ENCODE measurements around the gene GRK3.
A peak's percentile ranks its signal among the peaks of the same experiment; 100 is the strongest.
"Not testable (repeated sequence)": the region's sequence is repeated elsewhere in the genome, so short reads cannot be mapped to it uniquely, and the experiment has no call there.

Gene GRK3

DNA sequence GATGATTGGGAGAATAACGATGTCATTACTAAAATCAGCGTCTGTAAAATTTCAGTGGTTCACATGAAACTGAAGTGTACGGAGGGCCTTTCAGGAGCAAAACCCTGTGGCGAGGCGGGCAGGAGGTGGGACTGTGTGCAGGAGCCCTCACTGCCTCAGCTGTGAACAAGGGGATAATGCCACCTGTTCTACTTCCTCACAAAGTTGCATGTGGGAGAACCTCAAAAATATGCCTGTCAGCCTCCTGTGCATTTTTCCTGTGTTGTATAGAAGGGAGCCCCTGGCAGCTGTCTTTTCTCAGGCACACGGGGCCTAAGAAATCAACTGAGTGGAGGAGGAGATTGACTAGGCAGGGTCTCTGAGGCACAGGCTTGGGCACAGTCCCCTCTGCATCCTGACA, 134.5 kb downstream of the GRK3 start:
- no peak for DNase-seq (ENCODE audit: low spot score)

DNA sequence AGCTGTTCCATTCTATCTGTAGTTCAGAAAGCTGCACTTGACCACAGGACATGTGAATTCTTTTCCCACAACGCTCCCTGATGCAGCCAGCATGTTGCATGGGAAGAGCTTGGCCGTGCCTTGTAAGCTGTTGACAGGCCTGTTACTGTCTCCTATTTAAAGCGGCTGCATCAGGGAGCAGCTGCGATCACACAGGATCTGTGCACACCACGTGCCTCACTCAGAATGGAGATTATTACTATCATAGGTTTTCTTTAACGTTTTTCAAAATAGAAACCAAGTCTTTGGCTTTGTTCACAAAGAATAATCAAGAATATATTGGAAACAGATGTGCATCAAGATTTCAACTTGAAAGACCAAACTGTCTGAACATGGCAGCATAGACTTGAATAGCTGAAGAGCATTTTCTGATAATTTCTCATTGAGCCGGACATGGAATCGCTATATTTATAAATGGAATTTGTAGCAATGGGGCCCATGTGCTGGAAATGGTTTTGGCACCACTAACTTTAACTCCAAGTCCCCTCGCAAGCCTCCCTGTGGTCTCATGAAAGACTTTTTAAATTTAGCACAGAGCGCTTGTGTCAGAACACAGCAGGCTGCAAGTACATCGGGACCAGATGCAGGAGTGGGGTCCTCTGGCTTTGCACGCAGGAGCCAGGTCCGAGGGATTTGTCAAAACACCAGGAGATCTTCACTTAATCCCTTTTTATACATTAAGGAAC, 136.7 kb downstream of the GRK3 start:
- peak; percentile 64 for DNase-seq (ENCODE audit: low spot score)

DNA sequence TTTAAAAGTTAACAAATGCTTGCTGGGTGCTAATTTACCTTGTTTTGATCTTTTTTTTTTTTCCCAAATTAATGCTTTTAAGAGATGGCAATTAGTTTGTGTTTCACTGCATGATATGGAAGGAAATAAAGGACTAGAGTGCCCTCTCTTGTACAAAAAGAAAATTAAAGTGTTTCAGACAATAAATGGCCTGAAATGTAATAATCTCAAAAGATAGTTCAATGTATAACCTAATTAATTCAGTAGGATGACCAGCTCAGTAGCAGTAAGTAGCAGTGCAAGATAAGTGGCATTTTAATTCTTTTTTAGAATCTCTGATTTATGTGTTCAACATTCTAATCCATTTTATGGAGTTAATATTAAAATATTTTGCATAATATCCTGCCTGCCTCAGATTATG, 137.6 kb downstream of the GRK3 start:
- DNase-seq (ENCODE audit: low spot score): peak; percentile 38

DNA sequence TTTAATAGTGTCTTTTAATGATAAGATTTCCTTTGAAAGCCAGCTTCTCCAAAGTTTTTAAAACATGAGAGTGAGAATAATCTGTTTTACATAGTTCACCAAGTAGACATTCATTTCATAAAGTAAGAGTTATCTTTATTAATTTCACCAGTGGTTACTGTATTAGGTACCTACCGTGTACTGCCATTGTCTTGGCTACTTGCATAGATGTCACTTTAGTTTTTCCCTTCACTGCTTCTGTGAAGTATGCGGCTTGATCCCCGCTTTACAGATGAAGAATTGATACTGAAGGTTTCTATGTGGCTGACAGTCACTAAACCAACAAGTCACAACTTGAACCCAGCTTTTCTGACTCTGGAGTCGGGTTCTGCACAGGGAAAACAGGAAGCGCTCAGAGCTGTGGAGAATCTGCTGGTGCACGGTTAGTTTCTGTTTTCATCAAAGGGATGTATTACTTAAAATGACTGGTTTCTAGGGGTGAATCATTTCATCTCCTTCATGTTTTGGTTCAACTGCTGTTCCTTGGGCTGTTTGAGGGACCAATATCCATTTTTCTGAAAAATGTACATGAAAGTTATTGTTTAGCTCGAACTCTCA, 138.2 kb downstream of the GRK3 start:
- no peak for DNase-seq (ENCODE audit: low spot score)

DNA sequence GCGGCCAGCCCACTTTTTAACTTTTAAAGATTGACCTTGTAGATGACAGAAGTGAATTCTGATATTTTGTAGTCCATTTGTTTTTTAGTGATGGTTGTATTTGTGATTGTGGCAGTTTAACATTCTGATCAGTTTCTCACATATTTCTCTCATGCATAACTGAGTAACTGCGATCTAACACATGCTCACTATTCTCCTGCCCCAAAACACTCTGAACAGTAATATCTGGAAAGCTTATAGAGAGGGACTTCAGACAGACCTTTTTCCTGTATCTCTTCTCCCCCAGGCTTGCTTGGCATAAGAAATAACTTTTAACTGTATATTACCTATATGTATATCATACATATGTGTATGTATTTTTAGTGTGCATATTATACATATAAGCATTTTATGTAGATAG, 140.2 kb downstream of the GRK3 start:
- DNase-seq (ENCODE audit: low spot score): no peak

DNA sequence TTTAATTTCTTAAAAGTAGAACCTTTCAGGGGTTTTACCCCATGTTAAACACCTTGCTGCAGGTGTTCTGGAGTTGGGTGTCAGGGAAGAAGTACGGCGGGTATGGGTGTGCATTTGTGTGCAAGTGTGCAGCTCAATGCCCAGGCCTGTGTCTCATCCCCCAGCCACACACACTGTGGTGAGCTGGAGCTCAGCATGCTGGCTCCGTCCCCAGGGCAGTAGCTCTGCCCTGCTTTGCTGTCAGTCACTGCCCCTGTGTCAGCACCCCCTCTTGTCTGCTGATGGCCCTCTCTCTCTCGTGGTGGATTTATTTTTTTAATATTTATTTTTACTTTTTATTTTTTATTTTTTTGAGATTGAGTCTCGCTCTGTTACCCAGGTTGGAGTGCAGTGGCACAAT, 141.7 kb downstream of the GRK3 start:
- DNase-seq (ENCODE audit: low spot score): no peak

DNA sequence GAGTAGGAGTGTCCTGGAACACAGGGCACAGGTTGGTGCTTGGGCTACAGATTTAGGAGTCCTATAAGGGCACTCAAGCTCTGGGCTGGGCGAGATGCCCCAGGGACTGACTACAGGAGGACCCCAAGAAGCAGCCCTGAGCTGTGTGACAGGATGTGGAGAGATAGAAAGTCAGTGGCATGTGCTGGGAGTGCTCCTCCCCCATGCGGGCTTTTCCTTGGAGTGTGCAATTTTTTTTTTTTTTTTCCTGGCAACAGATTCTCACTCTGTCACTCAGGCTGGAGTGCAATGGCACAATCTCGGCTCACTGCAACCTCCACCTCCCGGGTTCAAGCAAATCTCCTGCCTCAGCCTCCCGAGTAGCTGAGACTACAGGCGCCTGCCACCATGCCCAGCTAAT, 144.0 kb downstream of the GRK3 start:
- not testable (repeated sequence) for DNase-seq (ENCODE audit: low spot score)

DNA sequence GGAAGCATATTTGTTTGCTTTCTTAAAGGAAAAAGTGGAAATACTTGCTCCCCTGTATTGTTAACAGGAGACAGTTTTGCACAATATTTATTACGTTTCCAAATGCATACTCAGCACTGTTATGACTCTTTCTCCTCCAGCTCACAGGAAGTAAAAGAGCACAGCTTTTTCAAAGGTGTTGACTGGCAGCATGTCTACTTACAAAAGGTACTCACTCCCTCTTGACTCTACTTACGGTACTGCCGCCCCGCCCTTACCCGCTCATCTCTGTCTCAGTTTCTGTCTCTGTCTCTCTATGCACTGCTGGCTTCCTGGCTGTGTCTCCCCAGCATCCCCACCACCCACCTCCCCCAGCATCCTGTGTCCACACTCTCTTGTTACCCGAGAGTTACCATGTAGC, 145.3 kb downstream of the GRK3 start:
- DNase-seq (ENCODE audit: low spot score): no peak

DNA sequence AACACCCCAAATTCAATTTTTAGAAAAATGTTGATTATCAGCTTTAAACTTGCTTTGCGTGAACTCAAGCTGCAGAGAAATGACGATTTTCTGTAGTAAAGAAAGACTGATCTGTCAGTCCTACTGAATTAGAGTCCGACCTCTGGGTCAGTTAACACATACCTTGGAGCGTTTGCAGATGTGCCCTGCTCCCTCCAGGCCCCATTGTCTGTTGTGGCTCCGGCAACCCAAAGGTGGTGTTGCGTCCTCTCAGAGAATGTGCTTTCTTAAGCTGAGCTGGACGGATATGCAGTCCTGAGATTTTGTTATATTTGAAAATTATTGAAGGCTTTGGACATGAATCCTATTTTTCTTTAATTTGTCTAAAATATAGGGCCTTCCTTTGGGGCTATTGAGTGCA, 146.0 kb downstream of the GRK3 start:
- DNase-seq (ENCODE audit: low spot score): no peak

DNA sequence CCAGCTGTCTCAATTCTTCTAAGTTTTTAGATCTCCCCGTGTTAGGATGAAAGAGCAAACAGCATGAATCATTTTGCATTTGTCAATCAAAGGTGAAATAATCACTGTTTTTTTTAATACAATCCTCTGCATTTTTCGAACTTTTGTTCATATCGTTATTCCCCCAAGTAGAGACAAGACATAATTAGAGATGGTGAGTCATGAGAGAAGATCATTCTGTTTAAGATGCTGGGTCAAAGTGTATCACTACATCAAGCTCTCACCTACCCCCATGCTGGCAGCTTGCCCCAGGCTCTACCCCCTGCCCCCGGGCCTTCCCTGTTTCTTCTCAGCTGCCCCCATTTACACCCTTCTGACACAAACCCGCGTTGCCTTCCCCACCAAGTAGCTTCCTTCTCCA, 147.0 kb downstream of the GRK3 start:
- DNase-seq (ENCODE audit: low spot score): no peak

DNA sequence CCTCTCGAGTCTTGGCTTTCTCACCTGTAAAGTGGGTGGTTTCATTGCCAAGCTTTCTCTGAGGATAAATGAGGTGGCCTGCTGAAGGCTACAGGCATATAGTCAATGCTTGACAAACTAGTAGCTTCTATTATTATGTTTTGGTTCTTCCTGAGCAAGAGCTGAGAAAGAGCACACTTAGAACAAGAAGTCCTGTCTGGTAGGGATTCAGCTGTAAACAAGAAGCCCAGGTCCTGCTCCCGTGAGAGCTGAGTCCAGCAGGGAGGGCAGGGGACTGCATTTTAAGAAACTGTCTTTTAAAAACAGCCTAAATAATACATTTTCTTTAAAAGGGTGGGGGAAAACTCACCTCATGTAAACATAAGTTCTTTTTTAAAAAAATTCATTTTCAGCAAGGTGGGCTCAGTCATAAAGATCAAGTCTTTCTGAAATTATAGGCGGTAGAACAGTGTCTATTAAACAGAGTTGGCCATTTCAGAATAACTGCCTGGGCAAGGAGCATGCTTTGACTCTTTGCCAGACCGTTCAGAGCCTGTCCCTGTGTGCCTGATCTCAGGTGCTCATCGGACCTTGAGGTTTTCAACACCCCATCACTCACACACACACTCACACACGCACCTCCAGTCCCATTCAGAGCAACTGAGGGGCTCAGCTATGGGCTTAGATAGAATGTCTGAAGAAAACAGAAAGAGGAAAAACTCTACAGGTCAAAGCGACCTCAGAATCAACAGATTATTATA, 148.4 kb downstream of the GRK3 start:
- no peak for DNase-seq (ENCODE audit: low spot score)

DNA sequence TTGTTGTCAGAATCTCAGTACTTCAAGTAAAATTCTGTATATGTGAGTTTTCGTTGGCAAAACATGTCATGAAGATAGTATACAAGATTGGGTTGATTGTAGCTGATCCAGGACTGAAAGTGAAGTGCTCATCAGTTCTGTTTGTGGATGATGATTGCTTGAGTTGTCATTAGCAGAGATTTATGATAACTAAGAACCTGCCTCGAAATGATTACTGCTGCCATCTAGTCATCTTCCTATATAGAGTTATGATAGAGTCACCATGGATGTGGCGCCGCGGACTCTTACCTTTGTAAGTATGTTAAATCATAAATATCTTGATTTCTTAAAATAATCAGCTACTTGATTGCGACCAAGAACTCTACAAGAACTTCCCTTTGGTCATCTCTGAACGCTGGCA, 149.6 kb downstream of the GRK3 start:
- no peak for DNase-seq (ENCODE audit: low spot score)

DNA sequence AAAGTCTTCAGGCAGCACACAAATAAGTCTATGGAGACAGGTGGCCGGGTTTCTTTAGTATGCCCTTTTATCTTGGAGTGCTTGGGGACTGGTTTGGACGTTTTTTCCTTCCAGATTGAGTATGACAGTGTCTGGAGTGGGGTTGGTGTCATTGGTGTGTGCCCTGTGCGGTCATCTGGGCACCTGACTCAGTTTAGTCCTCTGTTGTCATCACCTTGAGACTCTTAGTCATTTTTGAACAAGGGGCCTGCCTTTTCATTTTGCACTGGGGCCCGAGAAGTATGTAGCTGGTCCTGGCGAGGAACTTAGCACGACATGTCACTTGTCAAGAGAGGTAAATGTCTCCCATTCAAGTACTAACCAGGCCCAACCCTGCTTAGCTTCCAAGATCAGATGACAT, 150.3 kb downstream of the GRK3 start:
- no peak for DNase-seq (ENCODE audit: low spot score)

DNA sequence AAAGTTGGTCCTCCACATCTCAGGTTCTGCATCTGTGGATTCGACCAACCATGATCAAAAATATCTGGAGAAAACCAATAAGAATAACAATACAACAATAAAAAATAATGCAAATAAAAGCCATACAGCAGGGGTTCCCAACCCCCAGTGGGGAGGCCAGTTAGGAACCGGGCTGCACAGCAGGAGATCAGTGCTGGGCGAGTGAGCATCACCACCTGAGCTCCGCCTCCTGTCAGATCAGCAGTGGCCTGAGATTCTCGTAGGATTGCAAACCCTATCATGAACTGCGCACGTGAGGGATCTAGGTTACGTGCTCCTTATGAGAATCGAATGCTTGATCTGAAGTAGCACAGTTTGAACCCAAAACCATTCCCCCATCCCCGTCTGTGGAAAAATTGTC, 152.2 kb downstream of the GRK3 start:
- no peak for DNase-seq (ENCODE audit: low spot score)

DNA sequence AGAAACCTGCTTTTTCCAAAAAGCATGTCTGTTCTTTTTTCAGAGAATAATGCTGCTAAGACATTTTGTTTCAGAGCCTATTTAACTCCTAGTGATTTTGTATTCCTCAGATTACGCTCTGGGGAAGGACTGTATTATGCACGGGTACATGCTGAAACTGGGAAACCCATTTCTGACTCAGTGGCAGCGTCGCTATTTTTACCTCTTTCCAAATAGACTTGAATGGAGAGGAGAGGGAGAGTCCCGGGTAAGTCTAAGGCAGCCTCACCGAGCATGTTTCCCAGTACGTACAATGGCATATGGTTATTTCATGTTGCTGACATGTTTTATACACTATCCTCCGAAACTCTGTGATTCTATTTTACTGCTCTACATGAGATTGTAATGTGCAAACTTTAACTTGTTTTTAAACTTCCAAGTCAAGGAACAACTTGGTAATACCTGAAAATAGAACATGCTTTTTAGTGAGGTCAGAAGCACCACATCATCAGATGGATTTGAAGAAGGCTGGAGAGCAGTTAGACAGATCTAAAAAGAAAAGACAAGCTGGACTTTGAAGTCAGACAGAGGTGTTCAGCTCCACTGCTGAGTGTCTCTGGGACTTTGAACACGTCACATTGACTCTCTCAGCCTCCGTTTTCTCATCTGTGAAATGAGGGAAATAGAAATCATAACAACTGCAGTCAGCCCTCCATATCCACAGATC, 153.8 kb downstream of the GRK3 start:
- DNase-seq (ENCODE audit: low spot score): no peak

DNA sequence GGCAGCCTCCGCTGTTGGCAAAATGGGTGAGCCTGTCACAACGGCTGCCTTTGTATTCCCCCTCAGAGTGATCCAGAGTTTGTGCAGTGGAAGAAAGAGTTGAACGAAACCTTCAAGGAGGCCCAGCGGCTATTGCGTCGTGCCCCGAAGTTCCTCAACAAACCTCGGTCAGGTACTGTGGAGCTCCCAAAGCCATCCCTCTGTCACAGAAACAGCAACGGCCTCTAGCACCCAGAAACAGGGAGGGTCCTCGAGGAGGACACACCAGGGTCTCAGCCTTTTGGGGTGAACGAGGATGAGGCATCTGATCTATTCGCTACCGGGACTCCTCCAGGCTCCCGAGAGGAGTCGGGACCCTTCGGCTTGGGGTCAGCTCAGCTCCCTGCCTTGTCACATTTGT, 157.7 kb downstream of the GRK3 start:
- DNase-seq (ENCODE audit: low spot score): no peak

DNA sequence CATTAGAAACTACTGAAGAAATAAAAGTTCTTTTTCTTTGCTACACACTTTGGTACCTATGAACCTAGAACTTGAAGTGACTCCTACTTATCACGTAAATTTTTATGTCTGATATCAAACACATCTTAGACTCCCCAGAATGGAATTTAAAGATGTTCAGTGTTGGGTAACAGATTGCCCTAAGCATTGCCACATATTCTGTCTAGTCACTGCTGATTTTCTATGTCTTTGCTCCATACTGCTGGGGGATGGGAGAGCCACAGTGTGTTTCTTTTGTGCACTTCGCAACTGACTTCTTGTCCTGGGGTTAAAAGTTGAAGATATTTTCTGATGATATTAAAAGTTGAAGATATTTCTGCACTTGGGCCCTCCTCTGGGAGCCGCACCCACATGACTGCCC, 158.2 kb downstream of the GRK3 start:
- no peak for DNase-seq (ENCODE audit: low spot score)

DNA sequence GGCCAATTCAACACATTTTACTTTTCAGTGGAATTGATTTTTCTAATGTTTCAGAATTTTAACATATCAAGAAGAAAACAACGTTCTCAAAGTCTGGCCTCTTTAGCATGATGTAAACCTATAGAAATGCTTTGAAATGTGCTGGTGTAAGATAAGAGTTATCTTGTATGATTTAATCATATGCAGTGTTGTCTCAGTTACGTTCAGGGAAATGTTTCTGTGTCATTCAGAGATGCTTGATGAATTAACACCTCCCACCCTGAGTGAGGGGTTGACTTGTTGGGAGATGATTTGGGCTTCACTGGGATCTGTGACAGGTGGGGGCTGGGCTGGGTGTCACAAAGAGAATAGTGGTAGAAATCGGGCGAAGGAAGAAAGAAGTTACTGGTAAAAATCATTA, 161.8 kb downstream of the GRK3 start:
- no peak for DNase-seq (ENCODE audit: low spot score)

DNA sequence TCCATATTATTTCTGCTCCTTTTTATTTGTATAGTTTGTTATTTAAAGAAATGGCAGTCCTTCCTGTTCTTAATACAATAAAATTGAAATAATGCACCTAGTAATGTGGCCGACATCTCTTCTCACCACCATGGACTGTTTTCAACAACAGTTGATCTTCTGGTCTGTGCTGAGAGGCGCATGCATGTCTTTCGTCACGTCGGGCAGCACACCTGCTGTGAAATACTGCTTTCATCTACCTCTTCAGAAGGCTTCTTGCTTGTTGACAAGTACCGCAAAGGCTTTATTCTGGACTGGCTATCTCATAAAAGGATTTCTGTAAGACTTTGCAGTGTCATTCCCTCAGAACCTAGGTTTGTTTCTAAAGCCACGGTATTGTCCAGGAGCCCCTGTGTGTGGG, 163.6 kb downstream of the GRK3 start:
- no peak for DNase-seq (ENCODE audit: low spot score)

DNA sequence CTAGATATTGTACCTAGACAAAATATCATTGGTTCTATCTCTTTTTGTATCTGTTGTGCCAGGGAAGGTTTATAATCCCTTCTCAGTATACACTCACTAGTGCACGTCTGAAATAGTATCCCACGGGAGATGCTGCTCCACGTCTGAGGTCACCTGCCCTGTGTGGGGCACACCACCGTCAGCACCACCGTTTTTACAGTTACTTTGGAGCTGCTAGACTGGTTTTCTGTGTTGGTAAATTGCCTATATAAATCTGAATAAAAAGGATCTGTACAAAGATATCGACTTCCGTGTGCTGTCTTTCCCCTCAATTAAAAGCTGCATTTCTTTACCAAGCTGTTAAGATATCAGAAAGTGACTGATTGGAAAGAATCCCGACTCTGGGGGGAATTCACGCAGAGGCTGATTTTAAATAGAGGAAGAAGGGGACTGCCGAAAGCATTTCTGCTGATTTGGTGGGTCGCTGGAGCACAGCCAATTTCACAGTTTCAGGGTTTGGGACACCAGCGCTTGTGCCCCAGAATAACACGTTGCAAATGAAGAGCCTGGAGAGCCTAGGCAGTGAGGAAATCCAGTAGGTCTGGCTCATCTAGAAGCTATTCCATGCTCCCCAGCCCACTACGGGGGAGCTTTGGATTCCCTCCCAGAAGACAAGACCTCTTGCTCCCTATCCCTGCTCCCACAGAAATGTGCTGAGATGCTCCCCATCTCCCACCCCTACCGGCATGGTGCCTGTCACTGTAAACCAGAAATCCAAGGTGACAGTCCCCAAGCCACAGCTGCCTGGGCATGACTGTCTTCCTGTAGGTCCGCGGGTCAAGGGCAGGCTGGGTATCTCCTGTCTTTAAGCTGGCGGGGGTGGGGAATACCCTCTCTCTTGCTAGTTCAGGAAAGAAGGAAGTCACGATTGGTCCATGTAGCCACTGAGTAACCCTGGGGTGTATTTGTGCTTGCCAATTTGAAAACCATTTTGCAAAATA, 164.8 kb downstream of the GRK3 start:
- DNase-seq (ENCODE audit: low spot score): no peak

DNA sequence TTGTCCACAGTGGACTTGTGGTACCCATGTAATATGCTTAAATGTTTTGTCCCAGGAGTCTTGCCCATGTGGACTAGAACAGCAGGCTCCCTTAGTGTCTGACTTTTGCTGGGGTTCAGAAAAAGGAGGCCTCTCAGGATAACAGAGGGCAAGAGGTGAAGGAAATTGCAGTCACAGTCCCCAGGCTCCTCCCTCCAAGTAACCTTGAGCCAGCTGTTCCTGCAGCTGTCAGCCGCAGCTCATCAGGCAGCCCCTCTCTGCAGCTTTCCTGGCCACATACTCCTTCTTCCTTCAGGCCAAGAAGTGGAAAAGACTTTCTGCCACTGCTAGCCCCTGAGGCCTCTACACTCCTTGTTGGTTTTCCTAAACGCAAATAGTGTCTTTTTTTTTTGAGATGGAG, 171.2 kb downstream of the GRK3 start:
- no peak for DNase-seq (ENCODE audit: low spot score)
